ENCODE results near the gene KIFC1.

DNA sequence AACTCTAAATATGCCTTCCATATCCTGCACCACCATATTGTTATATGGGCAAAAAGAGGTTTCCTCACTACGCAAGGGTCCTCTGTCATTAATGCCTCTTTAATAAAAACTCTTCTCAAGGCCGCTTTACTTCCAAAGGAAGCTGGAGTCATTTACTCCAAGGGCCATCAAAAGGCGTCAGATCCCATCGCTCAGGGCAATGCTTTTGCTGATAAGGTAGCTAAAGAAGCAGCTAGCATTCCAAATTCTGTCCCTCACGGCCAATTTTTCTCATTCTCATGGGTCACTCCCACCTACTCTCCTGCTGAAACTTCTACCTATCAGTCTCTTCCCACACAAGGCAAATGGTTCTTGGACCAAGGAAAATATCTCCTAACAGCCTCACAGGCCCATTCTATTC is 43.8 kb upstream of the KIFC1 start:
- TF ChIP-seq TEAD4 (IDR thresholded peaks at IDR 0.05; ENCODE audit: borderline replicate concordance, insufficient read depth): no peak
- no peak for TF ChIP-seq EZH2phosphoT487 (IDR thresholded peaks at IDR 0.05; ENCODE audit: borderline replicate concordance, low read depth)
- no peak for TF ChIP-seq FOXJ3 (CRISPR knock-in tag; IDR thresholded peaks at IDR 0.05)
- TF ChIP-seq EP300 (IDR thresholded peaks at IDR 0.05; ENCODE audit: borderline replicate concordance in 1 of 2, low read depth in 1 of 2, low read length in 1 of 2): no peak
- TF ChIP-seq POLR2AphosphoS5 (IDR thresholded peaks at IDR 0.05; ENCODE audit: low read depth, low read length): no peak
- TF ChIP-seq, protein P1, sequence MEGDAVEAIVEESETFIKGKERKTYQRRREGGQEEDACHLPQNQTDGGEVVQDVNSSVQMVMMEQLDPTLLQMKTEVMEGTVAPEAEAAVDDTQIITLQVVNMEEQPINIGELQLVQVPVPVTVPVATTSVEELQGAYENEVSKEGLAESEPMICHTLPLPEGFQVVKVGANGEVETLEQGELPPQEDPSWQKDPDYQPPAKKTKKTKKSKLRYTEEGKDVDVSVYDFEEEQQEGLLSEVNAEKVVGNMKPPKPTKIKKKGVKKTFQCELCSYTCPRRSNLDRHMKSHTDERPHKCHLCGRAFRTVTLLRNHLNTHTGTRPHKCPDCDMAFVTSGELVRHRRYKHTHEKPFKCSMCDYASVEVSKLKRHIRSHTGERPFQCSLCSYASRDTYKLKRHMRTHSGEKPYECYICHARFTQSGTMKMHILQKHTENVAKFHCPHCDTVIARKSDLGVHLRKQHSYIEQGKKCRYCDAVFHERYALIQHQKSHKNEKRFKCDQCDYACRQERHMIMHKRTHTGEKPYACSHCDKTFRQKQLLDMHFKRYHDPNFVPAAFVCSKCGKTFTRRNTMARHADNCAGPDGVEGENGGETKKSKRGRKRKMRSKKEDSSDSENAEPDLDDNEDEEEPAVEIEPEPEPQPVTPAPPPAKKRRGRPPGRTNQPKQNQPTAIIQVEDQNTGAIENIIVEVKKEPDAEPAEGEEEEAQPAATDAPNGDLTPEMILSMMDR (IDR thresholded peaks at IDR 0.05): no peak
- TF ChIP-seq GATA2 (CRISPR knock-in tag; IDR thresholded peaks at IDR 0.05): no peak
- TF ChIP-seq, protein P2, sequence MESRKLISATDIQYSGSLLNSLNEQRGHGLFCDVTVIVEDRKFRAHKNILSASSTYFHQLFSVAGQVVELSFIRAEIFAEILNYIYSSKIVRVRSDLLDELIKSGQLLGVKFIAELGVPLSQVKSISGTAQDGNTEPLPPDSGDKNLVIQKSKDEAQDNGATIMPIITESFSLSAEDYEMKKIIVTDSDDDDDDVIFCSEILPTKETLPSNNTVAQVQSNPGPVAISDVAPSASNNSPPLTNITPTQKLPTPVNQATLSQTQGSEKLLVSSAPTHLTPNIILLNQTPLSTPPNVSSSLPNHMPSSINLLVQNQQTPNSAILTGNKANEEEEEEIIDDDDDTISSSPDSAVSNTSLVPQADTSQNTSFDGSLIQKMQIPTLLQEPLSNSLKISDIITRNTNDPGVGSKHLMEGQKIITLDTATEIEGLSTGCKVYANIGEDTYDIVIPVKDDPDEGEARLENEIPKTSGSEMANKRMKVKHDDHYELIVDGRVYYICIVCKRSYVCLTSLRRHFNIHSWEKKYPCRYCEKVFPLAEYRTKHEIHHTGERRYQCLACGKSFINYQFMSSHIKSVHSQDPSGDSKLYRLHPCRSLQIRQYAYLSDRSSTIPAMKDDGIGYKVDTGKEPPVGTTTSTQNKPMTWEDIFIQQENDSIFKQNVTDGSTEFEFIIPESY (IDR thresholded peaks at IDR 0.05; ENCODE audit: borderline replicate concordance, low read depth): no peak
- no peak for TF ChIP-seq FOXM1 (IDR thresholded peaks at IDR 0.05; ENCODE audit: low read depth)
- TF ChIP-seq RFX5 (IDR thresholded peaks at IDR 0.05; ENCODE audit: low read length): no peak
- no peak for TF ChIP-seq SMC3 (IDR thresholded peaks at IDR 0.05; ENCODE audit: low read depth, low read length)
- TF ChIP-seq GABPA (IDR thresholded peaks at IDR 0.05; ENCODE audit: low read depth): no peak
- TF ChIP-seq, protein P3, sequence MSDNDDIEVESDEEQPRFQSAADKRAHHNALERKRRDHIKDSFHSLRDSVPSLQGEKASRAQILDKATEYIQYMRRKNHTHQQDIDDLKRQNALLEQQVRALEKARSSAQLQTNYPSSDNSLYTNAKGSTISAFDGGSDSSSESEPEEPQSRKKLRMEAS (IDR thresholded peaks at IDR 0.05; ENCODE audit: low read depth): no peak

All from SK-N-SH (cell line).